GM12878 (cell line): ENCODE data around the gene IL15.
"Not testable (repeated sequence)": the region's sequence is repeated elsewhere in the genome, so short reads cannot be mapped to it uniquely, and the experiment has no call there.

Experiments
- EZH2 ChIP-seq: IDR thresholded peaks from 2 replicates; pipeline ENCODE4 v1.6.1; 2012; ENCODE audit warnings: low read depth, mild to moderate bottlenecking, control low read depth, inconsistent platforms, low read length, borderline replicate concordance; ENCODE audit not compliant: control insufficient read depth
- KDM1A ChIP-seq: fragments of 200-600 bp; sonication (generic); IDR thresholded peaks from 2 replicates; pipeline ENCODE4 v1.6.1; 2016; ENCODE audit warnings: borderline replicate concordance
- SP1 ChIP-seq: IDR thresholded peaks from one replicate; pipeline ENCODE4 v1.6.1; 2011; ENCODE audit warnings: low read depth, low read length
- YY1 ChIP-seq: IDR thresholded peaks from 2 replicates; pipeline ENCODE4 v1.6.1; 2011; ENCODE audit warnings: low read depth, mild to moderate bottlenecking, low read length

GRCh38 chr4:141751806-141752205 is 115.4 kb downstream of the IL15 start:
- TF ChIP-seq YY1, KDM1A, SP1, EZH2: not testable (repeated sequence)
